Suppressor macrophage (primary cell): Measurements from ENCODE around the gene B4GALT1.

Experiments used
- DNase-seq, 4 experiments: peaks; one replicate each; pipeline ENCODE4 v3.0.0-alpha.2; 2020 to 2022

The B4GALT1 gene

GRCh38 chr9:33139421-33140228, 27.5 kb downstream of the B4GALT1 start:
- DNase-seq, result no peak

DNA sequence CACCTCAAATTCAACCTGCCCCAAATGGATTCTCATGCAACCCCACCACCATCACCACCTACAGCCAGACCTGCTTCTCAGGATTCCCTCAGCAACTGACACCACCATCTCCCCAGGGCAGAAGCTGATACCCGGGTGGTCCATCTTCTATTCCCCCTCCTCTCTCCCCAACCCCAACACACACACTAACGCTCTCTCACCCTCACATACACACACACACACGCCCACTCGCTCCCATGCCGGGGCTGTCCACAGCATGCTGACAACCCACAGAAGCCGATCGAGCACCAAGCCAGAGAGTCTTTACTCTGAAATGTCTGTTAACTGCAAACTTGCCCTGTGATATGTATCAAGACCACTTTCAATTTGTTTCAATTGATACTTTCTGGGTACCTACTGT, 28.4 kb downstream of the B4GALT1 start:
- DNase-seq, result no peak

DNA sequence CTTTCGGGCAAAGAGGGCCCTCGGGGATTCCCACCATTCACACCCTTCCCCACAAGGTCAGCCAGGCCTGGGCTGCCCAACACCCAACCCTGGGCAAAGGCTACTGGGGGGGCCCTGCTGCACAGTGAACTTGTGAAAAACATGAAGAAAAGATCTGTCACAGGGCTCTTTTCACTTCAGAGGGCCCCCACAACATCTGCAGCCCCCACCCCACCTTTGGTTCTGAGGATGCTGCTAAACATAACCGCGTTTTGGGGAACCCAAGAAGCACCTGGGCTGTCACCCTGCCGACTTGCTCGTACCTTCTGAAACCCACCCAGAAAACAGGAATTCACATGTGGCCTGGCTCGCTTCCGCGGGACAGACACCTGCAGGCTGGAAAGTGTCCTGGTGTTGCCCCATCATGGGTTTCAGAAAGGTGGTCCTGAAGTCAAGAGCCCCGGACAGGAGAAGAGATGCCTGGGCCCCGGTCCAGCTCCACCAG, 29.3 kb downstream of the B4GALT1 start:
- no peak for DNase-seq

DNA sequence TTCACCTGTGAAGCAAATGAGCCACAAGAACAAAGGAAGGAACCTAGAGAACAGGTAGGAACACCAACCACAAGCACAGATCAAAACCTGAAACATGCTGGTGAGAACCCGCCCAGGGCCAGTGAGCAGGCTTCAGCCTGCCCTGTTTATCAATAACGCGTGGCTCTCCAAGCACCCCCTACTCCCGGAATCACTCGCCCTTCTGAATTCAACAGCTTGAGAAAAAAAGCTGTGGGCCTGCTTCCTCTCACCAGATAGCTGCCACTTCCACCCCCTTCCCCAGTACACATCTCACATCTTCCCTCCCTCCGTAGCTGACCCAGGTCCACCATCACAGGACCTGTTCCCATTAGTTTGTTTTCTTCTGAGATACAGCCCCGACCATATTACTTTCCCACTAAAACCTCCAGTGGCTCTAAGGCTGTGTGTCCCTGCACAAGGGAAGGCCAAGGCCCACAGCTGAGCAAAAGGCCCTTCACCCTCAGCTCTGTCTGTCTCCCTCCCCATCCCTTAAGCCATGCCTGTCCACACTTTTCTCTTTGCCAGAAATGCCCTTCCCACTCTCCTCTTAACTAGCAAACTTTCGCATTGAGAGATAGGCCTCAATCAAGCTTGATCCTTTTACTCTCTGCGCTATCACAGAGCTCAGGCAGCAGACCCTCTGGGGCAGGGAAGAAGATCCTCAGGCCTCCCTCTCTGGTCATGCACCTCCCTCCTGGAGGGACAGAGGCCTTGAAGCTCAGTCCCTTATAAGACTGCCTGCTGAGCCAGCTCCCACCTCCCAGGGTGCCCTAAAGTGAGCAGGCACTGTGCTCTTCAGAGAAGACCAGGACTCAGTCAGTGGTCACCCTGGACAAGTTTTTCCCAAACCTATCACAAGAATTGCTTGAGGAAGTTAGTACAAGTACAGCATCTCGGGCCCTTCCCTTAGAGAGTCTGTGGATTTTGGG, 30.1 kb downstream of the B4GALT1 start:
- no peak for DNase-seq

DNA sequence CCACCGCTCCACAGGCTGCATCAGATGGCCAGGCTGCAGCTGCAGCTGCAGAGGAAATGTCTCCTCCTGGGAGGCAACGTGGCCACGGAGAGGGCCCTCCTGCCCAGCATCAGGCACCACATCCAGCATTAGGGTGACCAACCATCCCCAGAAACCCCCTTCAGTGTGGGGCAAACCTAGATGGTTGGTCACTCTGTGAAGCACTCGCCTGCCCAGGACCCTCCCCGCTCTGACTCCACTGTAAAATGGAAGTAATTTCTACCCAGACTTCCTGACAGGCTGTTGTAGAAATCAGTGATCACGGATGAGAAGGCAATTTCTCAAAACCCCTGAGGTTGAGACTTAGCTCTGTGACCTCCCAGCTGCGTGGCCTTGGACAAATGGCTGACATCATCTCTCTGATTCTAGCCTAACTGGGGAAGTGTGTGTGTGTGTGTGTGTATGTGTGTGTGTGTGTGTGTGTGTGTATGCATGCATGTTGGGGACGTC, 31.6 kb downstream of the B4GALT1 start:
- peak; percentile 67 to 81 (median 79) for DNase-seq

- no peak for DNase-seq
Observed at GRCh38 chr9:33135031-33135461, 32.1 kb downstream of the B4GALT1 start.

DNA sequence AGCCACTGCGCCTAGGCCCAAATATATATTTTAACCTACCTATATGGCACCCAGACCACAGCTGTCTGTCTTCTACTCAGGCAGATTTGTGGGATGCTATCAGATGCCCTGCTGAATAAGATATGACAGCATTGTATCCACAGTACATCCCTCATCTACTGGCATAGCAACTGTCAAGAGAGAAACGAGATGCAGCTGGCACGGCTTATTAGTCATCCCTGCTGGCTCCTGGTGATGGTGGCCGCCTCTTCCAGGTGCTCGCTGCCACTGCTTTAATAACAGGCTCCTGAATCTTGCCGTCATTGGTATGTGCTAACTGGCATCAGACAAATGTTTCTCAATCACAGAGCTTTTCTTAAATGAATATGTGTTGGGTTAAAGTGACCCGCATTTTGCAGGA, 34.0 kb downstream of the B4GALT1 start:
- DNase-seq, result no peak

GRCh38 chr9:33131790-33132772, 35.1 kb downstream of the B4GALT1 start:
- DNase-seq, result no peak

DNA sequence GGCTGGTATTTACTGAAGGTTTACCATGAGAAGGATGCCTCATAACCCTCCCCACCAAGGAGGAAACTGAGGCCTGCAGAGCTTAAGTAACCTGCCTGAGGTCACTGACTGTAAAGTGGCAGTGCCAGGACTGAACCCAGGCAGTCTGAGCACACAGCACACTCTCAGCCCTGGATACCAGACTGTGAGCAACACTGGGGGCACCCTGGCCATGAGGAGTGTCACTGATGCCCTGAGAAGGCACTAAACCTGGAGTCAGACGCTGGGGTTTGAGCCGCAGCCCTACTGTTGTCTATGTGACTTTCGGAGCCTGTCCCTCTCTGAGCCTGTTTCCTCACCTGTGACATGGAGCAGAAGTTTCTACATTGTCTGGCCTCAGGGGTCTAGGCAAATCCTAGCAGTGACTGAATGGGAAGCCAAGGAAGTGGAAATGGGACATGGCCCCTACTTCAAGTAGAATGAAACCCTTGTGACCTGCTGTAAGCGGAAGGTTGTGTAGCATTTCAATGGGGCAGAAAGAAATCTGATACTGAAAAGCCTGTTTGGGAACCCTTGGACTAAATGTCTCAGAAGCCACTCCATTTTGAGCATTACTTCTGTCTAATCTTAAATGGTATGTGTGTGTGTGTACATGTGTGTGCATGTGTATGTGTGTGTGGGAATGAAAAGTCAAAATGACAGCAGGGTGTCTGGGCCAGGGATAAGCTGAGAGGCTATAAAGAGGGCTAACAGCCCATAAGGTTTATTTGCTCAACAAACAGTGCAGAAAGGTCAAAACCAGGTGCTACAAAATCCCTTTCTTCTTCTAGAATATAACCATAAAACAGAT, 36.0 kb downstream of the B4GALT1 start:
- DNase-seq, result no peak

DNA sequence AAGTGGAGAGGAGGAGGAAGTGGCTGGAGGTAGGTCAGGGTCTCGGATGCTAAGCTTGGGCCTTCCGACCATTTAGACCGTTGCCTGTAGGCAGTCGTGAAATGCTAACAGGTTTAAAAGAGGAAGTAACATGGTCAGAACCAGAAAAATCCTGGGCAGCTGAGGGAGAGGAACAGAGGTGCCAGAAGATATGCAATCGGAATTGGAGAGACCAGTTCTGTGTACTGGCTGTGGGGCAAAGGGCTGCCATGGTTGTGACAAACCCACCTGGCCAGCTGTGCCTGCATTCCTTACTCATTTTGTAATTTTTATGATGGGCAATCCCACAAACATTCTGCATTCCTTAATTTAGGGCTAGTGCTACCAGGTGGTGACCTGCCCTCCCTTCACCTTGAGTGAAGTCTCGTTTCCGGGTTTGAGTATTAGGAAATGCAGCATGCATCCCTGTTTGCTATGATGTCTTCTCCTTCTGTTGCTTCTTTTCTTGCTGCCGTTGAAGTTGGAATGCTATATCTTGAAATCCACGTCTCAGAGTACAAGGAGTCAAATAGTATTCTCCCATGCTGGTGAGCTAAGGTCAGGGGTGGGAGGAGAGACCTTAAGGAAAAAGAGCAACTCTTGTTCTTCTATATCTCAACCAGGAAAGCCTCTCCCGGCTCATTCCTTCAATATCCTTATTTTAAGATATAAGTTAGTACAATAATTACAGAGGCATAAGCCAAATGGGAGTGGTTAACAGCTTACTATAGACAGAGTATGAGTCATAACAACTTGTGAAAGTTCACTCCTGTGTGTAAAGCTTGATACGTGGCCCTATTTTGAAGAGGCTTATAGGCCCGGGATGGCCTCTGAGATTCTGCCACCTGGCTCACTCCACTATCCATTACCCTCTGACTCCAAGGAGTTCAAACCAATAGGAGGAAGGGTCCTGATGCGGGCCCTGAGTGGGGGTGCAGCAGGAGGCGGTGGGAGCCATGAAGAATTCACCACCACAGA, 37.0 kb downstream of the B4GALT1 start:
- peak; percentile 45 to 67 (median 56) for DNase-seq

GRCh38 chr9:33129251-33129885, 37.8 kb downstream of the B4GALT1 start:
- no peak for DNase-seq

GRCh38 chr9:33128570-33128969, 38.6 kb downstream of the B4GALT1 start:
- DNase-seq, result no peak

- no peak for DNase-seq
Observed at GRCh38 chr9:33127881-33128280, 39.3 kb downstream of the B4GALT1 start.

GRCh38 chr9:33125871-33126823, 41.0 kb downstream of the B4GALT1 start:
- DNase-seq, result peak; percentile 76 to 88 (median 83)

DNA sequence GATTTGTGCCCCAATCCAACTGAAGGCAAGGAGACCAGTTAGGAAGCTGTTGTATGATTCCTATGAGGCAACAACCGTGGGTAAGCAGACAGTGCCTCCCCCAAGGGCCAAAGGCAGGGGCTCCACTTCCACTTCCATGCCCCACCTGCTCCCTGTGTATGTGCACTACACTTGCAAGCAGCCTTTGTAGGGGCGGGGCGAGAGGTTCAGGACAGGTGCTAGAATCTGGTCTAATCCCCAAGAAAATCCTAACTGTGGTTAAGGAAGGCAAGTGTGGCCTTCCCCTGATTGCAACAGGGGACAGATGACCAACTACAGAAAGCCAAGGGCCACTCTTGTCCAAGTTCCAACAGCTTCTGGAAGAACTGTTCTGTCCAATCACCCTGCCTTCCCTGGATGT, 41.7 kb downstream of the B4GALT1 start:
- no peak for DNase-seq

GRCh38 chr9:33124751-33125381, 42.3 kb downstream of the B4GALT1 start:
- no peak for DNase-seq

DNA sequence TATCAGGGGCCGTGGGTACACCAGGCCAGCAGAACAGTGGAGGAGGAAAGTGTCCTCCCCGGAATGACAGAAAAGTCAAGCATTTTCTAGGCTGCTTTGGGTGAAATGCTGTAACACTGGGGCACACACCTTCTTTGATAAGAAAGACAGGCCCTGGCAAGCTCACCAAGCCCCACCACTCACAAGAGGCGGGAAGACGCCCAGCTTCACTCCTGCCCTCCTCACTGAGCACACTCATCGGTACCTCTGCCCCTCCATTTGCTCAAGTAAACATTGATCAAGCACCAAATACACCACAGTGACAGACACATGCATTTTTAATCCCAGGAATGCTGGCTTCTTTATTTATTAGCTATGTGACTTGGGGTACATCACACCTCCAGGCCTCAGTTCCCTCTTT, 43.1 kb downstream of the B4GALT1 start:
- DNase-seq, result no peak
